HL-60/S4 (cell line): ENCODE measurements around the gene ACSM3.
"Not testable (repeated sequence)": the region's sequence is repeated elsewhere in the genome, so short reads cannot be mapped to it uniquely, and the experiment has no call there.

Source experiments
- in situ Hi-C: fragments of 300-500 bp; cut with MboI; formaldehyde crosslinking; loops from 2 replicates; pipeline ENCODE4 v1.14.3; 2022; ENCODE audit warnings: low sequenced_read_pairs

Gene ACSM3, protein sequence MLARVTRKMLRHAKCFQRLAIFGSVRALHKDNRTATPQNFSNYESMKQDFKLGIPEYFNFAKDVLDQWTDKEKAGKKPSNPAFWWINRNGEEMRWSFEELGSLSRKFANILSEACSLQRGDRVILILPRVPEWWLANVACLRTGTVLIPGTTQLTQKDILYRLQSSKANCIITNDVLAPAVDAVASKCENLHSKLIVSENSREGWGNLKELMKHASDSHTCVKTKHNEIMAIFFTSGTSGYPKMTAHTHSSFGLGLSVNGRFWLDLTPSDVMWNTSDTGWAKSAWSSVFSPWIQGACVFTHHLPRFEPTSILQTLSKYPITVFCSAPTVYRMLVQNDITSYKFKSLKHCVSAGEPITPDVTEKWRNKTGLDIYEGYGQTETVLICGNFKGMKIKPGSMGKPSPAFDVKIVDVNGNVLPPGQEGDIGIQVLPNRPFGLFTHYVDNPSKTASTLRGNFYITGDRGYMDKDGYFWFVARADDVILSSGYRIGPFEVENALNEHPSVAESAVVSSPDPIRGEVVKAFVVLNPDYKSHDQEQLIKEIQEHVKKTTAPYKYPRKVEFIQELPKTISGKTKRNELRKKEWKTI

DNA sequence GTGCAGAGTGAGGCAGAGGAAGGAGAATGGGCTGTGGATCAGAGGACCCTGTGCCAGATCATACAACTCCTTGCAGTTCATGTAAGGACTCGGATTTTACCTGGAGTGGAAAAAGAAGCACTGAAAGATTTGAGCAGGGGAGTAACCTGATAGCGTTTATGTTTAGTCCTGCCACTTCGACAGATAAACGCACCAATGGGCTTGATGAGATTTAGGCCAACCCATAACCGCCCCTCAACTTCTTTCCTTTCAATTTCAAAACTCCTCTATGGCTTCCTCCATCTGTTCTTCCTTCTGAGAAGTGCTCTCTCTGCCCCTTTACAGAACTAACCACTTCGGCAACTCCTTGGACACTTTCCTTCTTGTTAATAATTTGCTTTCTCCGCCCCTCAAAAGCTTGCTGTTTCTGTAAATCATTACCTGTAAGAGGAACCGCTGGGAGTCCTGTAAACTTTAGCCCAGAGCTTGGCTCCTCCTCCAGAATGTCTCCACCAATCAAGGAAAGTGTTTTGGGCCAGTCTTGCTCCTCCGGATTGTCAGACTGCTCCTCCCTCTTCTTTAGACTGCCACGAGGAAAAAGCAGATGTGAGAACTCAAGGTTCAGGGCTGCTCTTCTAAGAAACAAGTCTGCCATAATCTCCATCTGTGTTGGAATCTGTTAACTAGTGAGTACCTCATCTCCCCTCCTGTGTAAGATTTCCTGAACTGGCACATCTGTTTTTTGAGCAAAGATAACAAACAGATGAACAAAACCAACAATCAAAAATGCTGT is at the start of gene ACSM3:
ACSM3 (plus strand) TSS at position 554 of the 772 bp plus-strand sequence. CDS start 6,021 bp downstream, outside the sequence.
- in situ Hi-C loops: no loop called here

DNA sequence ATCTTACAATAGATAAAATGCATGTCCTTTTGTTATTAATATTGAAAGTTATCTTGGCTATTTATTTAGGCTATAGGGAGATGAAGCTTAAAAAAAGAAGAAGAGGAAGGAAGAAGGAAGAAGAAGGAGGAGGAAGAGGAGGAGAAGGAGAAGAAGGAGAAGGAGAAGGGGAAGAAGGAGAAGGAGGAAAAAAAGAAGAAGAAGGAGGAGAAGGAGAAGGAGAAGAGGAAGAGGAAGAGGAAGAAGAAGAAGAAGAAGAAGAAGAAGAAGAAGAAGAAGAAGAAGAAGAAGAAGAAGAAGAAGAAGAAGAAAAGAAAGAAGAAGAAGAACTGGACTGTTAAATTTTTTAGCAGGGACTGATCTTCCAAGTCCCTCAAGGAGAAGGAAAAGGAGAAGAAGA is 46.1 kb upstream of the ACSM3 start:
- in situ Hi-C loops: not testable (repeated sequence)

DNA sequence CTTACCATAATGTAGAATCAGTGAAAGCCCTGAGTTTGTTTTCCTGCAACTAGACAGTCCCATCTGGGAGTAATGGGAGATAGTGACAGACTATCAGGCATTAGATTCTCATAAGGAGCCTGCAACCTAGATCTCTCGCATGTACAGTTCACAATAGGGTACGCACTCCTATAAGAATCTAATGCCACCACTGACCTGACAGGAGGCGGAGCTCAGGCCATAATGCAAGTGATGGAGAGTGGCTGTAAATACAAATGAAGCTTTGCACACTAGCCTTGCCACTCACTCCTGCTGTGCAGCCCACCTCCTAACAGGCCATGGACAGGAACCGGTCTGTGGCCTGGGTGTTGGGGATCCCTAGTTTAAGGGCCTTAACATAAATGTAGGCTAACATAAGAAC is 43.6 kb upstream of the ACSM3 start:
- in situ Hi-C loops: no loop called here

DNA sequence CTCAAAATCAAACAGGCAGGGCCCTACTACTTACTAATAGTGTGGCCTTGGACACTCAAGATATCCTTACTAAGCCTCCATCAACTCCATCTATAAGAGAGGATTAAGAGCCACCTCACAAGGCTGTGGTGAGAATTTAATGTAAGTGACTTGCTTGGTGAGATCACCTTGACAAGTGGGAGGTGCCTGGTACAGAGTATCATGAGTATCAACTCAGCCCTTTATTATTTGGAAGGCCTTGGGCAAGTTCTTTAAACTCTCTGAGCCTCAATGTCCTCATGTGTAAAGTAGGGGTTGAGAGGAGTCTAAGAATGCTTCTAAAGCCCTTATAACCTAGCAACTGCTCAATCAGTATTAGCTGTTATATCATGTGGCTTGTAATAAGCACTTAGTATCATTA is 37.2 kb upstream of the ACSM3 start:
- in situ Hi-C loops: no loop called here

DNA sequence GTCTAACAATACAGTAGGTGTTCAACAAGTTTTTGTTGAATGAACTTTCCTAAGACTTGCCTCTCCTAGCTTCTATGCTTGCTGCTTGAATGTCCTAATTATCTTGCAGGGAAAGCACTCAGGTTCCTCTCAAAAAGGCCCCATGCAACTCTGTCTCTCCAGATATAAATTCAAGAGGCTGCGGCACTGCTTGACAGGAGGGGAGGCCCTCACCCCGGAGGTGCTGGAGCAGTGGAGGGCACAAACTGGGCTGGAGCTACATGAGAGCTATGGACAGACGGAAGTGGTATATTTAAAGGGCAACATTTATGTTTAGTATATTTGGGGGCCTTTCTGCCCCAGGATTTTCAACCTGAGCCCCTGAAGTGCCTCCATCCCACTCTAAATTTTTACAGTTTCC is 36.6 kb upstream of the ACSM3 start:
- in situ Hi-C loops: no loop called here

DNA sequence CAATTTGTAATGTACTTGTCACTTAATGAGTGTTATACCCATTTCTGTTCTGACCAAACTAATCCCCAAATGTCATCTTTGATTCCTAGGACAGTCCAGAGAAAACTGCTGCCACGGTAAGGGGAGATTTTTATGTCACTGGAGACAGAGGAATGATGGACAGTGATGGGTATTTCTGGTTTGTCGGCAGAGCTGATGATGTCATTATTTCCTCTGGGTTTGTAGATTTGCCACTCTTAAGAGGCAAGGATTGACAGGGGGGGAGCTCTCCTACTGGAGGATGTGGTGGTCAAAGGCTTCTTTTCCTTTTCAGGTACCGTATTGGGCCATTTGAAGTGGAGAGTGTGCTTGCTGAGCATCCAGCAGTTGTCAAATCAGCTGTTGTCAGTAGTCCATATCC is 34.7 kb upstream of the ACSM3 start:
- in situ Hi-C loops: no loop called here

DNA sequence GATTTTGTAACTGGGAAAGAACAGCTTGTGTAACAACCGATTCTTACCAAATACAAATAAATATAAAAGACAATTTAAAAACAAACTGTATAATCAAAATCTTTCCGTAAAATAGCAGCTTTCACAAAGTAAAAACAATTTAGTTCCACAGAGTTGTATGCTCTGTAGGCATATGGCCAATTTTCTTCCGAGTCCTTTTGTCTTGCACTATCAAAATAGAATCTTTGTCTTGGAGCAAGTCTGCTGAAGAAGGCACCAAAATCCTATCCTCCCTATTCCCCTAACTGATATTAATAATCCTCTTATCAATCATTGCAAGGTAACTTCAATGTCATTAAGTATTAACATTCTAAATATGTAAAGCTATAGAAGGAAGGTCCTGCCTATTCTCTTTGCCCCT is 29.8 kb upstream of the ACSM3 start:
- in situ Hi-C loops: no loop called here

DNA sequence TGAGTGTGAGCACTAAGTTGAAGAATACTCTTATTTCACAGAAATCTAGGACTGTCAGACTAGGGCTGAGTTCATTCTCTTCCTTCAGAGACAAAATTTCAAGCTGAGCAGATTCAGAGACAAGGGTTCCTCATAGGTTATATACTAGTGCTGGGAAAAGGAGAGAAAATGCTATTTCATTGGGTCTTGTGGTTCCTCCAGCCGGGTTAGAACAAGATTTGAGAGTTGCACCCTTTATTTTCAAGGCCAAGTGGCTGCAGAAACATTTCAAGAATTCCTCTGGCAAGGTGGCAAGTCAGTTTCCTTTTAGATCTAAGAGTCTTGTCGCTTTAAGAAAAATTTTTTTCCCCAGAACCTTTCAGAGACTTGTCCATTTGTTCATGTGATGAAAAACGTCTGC is 29.0 kb upstream of the ACSM3 start:
- in situ Hi-C loops: no loop called here

DNA sequence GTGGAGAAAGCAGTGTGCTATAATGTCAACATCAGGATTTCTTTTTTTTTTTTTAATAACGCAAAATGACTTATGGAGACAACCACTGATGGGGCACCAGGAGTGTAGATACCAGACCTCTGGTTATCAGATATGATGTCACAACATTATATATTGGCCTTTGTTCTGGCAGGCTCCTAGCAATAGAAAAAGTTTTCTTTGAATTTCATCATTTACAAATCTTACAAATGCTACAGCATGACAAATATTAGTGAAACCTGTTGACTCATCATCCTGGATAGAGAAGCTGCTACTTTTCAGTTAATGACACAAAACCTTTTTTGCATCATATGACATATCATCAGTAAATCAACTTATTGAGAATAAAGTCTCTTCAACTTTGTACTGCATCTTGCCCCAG is 28.3 kb upstream of the ACSM3 start:
- in situ Hi-C loops: no loop called here

DNA sequence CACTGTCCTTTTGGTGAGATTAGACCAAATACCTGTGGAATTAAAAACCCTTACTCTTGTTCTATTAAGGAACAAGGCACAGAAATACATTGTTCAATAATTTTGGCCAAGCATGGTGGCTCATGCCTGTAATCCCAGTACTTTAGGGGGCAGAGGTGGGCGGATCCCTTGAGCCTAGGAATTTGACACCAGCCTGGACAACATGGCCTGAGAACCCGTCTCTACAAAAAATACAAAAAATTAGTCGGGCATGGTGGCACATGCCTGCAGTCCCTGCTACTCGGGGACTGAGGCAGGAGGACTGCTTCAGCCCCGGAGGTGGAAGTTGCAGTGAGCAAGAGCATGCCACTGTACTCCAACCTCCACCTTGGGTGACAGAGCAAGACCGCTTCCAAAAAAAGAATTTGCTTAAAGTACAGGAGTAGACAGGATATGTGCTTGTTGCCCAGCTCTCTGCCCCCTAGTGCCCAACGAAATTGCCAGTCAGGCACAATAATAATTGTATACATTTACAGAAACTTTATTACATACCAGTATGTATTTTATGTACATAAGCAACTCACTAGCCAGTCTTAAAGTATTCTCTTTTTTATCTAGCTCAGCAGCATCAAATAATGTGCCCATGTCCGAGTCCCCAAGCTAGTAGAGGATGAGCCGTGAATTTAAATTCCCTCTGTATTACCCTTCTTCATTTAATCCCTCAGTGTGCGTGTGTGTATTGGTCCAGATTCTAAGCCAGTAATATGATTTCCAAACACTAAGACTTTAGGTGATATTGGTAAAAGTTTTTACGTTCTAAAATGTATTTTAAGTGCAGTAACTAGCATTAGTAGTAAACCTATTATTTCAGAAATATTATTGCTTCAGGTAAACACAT is 23.6 kb upstream of the ACSM3 start:
- in situ Hi-C loops: no loop called here

DNA sequence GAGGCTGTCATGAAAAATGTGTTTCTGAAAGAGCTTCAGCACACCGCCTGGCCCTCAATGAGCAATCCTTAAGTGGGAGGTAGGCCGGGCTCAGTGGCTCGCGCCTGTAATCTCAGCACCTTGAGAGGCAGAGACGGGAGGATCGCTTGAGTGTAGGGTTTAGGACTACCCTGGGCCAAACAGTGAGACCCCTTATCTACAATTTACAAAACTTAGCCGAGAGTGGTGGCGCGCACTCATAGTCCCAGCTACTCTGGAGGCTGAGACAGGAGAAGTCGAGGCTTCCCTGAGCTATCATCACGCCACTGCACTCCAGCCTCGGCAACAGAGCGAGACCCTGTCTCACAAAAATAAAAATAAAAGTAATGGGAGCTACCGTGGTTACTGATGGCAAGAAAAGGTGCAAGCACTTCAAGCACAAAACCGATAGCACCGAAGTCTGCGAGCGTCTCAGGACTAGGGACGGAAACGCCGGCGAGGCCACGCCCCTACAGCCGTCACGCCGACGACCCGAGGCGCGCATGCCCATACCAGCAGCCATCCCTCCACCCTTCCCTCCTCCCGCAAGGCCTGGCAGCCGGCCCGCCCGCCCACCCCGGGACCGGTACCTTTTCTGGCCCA is 22.8 kb upstream of the ACSM3 start:
- in situ Hi-C loops: no loop called here

DNA sequence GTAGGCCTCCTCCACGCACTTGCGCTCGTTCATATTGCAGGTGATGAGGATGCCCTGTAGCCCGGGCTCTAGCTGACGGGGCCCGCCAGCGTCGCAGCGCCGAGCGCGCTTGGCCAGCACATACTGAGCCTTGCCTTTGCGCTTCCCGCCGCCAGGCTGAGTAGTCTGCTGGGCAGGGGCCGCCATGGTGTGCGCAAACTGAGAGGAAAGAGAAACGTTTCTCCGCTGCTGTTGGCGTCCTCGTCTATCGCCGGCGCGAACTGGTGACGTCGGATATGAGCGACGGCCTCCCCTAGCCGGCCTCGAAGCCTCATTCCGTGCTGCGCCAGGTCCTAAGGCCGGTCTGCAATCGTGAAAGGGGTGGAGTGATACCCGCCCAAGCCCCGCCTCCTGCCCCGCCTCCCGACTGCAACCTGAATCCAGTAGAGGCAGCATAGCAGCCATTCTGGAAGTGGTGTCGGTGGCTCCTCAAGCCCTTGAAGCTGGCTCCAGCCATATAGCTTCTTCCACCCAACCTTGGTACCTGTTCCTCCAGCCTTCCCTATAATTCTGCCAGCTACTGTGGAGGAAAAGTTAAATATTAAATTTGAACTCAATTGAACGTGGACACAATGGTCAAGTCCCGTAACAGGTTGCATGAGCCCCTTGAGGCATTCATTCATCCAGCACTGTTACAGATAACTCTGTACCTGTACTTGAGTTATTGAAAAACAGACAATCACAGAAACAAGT is 22.1 kb upstream of the ACSM3 start, which contains the start of gene THUMPD1:
THUMPD1 (minus strand) TSS at position 265 of the 732 bp plus-strand sequence; CDS start at position 186, 79 bp downstream.
- in situ Hi-C loops: no loop called here

DNA sequence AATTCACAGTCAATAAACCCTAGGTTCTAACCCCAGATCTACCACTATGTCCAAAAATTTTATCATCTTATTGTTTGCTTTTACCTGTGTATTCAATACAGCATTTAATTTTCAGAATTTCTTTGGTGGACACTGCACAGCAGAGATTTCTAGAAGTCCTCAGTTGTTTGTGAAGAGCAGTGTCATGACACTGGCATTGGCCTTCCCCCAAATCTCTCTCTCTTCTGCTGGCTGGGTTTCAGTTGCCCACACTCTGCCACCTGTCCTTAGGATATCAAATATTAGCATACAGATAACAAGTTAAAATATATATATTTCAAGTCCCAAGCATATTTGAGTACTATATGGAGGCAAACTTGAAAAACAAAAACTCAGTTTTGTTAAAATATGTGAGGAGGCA is 20.2 kb upstream of the ACSM3 start:
- in situ Hi-C loops: no loop called here

DNA sequence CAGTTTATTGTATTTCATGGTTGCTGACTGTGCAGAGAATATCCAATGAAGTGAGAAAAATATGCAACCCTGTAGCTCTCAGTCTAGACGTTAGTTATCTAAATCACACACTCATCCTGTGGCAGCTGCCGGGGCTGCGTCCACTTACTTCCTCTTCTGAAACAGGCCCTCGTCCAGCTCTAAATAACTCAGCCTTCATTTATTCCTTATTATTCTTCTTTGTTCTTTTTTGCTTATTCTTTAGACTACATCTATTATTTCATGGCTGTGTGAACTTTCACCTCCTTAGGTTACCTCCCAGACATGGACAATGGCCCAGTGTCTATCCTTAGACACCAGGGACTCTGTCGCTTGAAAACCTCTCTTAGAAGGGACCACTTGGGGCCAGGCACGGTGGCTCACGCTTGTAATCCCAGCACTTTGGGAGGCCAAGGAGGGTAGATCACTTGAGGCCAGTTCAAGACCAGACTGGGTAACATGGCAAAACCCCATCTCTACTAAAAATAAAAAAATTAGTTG is 18.8 kb upstream of the ACSM3 start:
- in situ Hi-C loops: no loop called here

DNA sequence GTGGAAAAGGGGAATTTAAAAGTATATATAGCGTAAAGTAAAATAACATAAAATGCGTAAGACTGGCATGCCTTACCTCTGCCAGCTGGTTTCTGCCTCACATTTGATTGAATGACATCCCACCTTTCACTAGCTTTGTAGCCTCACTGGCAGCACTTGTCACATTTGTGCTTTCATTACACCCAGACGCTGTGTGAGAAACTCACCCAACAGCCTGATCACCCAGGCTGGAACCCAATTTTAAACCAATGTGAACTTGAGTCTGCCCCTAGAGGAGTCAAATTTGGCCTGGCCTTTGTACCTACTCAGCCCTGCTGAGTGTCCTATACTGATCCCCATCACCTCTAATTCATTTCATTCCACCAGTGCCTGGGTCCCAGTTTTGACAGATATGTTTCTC is 17.4 kb upstream of the ACSM3 start:
- in situ Hi-C loops: no loop called here

DNA sequence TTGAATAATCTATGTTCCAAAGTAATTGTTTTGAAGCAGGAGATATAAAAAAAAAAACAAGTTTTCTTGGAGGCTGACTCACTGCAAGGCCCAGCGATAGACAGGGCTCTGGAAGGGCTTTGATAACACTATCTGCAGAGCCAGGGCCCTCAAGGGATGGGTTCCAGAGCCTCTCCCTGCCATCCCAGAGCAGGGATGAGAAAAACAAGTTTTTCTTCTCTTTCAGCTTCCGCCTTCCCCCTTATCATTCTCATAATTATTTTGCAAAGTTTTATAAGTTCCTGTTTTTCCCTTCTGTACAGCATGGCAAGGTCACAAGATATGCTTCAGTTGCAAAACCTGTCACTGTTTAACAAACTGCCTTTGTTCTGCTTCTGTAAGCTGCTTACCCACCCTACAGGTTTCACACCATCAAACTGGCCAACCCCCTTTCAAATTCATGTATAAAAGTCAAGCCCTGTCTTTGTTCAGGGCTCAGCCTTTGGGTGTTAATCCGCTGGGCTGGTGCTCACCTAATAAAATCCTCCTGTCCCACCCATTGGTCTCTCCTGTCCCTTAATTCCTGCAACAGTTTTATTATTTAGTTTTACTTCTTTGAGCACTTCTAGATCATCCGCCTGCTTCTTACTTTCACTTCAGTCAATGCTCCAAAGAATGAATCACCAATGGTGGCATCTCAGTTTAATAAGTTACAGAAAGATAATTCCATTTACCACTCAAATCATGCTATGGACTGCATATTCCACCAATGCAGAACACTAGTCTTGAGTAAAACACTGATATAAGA is 16.6 kb upstream of the ACSM3 start:
- in situ Hi-C loops: no loop called here

DNA sequence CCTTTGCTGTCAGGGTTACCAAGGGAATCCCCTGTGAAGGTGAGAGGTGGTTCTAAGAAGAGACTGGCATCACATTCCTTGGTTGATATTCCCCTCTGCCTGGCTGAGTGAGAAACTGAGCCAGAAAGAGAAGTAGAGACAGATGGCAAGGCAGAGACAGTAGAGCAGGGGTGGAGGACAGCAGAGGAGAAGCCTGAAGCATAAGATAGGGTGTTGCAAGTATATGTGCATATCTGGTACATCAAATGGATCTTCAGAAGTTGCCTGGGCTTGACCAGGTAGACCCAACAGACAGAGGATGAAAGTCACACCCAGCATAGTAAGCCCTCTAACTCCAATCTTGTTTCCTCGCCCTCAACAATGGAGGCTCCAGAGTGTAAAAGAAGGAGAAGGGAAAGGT is 14.3 kb upstream of the ACSM3 start:
- in situ Hi-C loops: no loop called here

DNA sequence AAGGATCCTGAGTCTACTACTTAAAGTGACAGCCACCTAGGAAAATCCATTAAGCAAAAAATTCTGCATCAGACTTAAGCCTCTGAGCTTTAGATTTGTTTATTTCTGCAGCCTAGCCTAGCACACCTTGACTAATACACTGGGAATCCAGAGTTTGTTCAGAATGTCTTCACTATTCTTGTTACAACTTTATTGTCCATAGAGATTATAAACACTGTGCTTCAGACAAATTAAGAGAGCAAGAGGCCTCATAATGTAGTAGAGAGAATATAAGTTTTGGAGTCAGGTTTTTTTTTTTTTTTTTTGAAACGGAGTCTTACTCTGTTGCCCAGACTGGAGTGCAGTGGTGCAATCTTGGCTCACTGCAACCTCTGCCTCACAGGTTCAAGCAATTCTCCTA is 13.3 kb upstream of the ACSM3 start:
- in situ Hi-C loops: no loop called here

DNA sequence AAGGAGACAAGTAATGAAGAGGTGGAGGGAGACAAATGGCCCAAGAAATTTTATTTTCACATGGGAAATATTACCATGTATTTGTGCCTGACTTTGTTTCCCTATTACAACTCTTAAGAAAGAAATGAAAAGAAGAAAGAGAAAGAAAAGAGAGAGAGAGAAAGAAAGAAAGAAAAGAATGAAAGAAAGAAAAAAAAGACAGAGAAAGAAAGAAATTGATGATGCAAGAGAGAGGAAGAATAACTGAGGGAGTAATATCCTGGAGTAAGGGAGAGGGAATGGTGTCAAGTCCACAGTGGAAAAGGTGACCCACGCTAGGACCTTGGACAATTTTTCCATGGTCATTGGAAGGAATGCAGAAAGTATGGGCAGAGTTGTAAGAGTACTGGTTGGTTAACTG is 10.1 kb upstream of the ACSM3 start:
- in situ Hi-C loops: no loop called here
